HG03280 (cell line): ENCODE data around the gene PLPP3.

Source experiments
- ATAC-seq: cut with Tn5 transposase; IDR thresholded peaks from one replicate; pipeline ENCODE4 v1.9.1; 2021; ENCODE audit warnings: mild to moderate bottlenecking, moderate library complexity; ENCODE audit not compliant: unreplicated experiment

PLPP3 gene

DNA sequence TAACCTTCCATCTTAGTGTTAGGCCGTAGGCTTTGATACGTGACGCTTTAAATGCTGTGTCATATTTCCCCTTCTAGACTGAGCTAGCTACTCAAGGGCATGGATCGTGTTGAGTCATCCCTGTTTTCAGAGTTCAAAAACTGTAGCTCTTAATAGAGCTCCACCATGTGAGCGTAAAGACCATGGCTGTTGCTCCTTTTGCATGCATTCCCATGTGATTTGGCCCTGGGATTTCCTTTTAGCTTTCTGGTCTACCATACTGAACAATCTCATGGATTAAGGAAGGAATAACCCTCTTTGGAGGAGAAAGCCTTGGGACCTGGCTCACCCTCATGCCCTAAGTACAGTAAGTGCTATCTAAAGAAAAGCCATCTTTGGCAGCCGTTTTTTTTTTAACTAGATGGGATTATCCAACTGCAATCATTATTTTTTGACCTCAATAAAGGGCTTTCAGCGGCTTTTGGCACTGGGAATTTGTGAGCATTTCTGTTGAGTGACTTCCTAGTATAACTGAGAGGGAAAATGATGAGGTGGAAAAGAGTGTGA, 76.6 kb downstream of the PLPP3 start:
- ATAC-seq = no peak

DNA sequence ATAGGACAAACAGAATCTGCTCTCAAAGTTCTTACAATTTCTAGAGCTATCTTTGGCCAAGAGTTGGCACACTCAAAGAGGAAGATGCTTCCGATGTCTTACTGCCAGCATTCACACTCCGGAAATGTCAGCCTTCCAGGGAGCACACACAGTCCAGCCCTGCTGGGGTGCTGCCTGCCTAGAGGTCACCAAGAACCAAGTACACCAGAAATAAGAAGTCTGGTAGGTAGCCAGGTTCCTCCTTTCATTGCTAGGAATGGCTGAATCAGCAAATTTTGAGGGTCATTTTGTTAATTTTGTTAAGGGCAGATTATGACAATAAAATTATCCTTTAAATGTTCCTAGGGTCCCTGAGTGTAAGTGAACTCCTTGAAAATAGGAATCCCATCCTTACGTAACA, 77.5 kb downstream of the PLPP3 start:
- no peak for ATAC-seq

DNA sequence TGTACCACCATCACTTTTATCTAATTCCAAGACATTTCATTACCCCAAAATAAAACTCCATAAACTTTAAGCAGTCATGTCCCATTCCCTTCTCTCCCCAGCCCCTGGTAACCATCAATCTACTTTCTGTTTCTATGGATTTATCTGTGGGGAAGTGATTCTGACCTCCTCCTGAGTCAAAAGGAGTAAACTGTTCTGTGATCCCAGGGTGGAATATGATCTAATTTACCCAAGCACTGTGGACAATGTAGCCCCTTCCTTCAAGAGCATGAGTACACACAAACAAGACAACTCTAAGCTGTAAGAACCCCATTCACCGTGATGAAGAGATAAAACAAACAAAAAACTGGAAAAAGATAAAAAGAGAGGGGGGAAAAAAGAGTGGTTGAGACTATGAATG, 77.9 kb downstream of the PLPP3 start:
- no peak for ATAC-seq

DNA sequence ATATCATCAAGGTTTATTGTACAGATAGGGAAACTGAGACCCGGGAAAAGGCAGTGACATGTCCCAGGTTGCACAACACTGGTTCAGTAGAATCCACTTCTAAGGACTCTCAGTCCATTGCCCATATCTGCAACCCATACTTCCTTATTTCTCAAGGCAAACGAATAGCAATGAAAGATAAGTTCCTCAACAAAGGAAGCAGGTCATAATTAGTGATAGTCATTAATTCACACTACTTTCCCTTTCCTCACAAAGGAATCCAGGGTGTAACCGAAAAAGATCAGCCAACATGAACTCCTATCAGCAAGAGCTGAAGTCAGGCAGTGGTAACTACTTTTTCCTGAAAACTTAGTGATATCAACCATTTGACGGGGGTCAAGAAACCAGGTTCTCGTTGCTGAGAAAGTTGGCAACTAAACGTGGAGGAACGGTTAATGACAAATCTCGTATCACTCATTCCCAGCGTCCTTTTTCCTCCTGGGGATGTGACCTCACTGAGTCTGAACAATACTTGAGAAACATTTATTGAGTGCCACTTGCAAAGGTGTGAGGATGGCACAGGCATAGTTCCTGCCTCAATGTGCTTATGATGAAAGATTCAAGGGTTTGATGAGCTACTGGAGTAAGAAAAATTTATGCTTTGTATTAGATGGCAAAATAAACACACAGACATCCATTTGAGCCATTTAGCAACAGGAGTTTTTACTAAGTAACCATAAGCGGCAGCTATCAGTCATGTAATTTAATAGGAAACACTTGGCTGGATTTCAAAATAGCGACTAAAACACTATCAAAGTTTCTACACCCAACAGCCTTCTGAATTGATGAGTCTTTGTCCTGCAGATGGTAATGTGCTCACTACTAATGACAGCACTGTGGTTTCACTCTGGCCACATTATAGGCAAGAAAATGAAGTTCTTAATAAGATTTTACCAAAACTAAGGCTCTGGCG, 82.3 kb downstream of the PLPP3 start:
- no peak for ATAC-seq

DNA sequence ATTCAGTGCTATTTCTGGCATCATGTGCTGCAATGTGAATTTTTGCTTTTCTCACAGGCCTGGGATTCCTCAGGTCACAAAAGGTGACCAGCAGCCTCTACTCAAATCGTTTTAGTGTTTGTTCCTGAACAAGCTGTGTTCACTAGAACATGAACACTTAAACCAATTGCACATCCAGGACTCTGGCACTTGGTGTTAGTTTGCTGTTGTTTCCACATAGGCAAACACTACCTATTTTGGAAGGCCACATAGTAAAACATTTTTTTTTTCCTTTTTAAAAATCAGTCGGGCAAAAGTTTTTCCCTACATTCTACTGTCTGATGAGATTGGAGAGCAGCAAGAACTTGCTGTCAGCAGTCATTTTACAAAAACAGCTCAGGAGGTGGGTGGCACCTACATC, 83.2 kb downstream of the PLPP3 start:
- no peak for ATAC-seq

DNA sequence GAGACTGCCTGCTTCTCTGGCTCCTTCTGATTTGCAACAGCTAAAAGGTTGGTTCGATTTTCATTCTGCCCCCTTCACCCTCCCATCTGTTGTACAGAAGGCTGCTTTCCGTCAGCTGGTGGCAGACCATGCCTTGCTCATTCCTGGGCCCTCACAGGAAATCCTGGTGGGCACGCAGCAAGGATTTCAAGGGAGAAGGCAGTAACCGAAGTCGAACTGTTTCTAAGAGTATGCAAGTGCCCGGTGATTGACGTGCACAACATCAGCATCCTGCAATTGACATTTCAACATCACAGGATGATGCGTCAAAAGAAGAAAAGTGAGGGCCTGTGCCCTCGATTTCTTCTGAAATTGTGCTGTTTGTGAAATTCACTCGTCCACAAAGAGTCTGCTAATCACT, 83.8 kb downstream of the PLPP3 start:
- ATAC-seq = no peak

DNA sequence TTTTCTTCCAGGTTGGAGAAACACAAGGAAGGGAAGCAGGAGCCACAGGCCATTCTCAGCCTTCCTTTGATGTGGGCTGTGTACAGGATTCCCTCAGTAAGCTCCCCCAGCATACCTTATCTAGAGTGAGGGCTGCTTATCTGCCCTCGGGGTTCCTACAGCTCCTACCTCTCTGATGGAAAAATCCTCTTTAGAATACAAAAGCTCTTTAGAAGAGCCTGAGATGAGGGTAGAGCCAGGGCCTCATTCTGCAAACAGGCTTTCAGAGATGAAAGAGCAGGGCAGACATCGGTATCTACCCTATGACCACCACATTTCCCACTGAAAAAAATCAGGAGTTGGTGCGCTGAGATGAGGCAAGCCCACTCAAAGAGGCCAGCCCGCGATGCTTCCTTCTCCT, 85.1 kb downstream of the PLPP3 start:
- ATAC-seq = no peak

DNA sequence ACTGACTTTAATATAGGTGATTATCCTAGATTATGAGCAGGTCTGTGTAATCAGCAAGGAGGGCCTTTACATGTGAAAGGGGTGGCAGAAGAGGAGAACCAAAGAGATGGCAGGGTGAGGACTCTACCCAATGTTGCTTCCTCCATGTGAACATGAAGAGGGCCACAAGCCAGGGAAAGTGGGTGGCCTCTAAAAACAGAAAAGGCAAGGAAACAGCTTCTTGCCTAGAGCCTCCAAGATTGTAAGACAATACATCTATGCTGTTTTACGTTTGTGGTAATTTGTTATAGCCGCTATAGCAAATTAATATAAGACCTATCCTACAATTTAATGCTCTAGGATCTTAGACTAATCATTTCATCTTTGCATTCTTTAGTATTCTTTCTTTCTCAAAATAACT, 85.5 kb downstream of the PLPP3 start:
- ATAC-seq = no peak

DNA sequence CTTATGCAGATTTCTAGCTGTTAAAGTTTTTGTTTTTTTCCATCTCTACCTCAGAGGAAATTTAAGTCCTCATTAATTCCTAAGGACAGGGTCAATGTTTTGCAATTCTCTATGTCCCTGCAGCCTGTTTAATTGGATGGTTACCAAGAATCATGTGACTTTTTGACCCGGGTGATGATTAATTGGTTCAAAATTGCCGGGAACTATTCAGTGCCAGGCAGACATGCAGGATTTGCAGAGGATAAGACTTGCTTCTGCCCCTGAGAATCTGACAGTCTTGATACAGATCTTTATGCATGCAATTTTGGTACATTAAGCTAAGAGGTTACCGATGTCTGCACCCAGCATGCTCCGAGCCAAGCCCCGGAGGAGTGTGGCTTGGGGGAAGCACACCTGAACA, 87.9 kb downstream of the PLPP3 start:
- ATAC-seq = no peak

DNA sequence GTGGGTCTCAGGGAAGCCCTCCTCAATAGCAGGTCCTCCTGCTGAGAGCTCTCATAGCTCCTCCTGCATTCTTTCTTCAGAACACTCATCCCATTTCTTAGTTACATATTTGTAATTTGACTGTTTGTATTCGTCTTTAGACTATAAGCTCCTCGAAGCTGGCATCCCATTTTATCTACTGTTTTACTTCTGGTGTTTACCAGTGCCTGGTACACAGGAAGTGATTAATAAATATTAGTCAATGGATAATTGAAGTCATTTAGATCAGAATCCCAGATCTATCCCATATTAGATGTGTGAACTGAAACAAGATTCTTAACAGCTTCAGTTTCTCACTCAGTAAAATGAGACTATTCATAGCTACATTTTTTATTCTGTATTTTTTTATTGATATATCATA, 88.7 kb downstream of the PLPP3 start:
- no peak for ATAC-seq

DNA sequence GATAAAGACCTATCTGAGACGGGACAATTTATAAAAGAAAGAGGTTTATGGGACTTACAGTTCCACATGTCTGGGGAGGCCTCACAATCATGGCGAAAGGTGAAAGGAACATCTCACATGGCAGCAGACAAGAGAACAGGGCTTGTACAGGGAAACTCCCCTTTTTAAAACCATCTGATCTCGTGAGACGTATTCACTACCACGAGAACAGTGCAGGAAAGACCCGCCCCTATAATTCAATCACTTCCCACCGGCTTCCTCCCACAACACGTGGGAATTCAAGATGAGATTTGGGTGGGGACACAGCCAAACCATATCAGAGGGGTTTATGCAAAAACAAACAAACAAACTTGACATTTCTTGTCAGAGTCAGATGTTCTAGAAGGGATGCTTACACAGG, 89.7 kb downstream of the PLPP3 start:
- no peak for ATAC-seq

DNA sequence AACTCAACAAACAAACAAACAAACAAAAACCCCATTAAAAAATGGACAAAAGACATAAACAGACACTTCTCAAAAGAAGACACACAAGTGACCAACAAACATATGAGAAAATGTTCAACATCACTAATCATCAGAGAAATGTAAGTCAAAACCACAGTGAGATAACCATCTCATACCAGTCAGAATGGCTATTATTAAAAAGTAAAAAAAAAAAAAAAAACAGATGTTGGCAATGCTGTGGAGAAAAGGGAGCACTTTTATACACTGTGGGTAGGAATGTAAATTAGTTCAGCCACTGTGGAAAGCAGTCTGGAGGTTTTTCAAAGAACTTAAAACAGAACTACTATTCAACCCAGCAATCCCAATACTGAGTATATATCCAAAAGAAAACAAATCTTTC, 94.7 kb downstream of the PLPP3 start:
- no peak for ATAC-seq

DNA sequence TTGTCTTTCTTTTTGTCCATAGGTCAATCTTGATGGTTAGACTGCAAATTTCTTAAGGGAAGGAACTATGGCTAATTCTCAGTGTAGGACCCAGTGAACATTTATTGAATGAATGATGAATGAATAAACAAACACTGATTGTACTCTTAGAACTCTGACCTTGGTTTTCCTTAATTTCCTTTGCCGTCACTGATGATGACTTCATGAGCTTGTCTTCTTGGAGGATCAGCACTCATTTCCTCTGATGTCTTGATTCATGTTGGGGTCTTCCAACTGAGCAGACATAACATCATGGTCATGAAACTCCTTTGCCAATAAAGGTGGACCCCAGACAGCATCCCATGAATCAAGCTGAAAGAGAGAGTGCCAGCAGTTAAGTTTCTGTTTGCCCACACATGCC, 96.3 kb downstream of the PLPP3 start:
- no peak for ATAC-seq

DNA sequence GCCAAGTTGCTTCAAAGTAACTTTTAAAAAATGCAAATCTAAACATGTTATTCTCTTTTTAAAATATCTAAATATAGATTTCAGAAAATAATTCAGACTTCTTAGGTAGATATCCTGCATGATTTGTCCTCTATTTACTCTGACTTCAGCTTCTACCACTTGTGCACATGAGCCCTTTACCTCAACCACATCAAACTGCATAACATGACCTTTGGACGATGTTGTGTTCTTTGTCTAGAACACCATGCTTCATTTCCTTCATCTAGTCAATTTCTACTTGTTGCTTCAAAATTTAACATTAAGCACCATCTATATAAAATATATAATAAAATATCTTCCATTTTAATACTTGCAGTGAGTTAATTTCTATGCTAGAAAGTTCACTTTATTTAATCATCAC, 96.9 kb downstream of the PLPP3 start:
- ATAC-seq = no peak

DNA sequence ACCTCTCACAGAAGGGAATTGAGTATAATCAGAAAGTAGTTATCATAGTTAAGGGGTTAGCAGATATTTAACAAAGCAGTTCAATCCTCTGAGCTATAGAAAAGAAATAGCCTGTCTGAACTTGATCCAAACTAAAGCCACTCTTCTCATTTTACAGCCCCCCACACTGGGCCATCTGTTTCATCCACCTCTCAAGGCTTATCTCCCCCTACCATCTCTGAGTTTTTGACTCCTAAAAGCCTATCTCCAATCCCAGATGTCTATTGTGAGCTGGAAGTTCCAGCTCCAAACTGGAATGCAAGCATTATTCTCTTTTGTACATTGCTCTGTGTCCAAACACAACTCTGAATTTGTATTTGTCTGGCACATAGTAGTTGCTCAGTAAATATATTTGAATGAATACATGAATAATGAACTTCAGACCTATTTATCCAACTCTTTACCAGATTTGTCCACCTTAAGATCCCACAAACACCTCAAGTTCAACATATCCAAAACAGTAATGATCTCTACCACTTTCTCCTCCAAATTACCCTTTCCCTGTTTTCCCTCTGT, 98.1 kb downstream of the PLPP3 start:
- ATAC-seq = no peak

DNA sequence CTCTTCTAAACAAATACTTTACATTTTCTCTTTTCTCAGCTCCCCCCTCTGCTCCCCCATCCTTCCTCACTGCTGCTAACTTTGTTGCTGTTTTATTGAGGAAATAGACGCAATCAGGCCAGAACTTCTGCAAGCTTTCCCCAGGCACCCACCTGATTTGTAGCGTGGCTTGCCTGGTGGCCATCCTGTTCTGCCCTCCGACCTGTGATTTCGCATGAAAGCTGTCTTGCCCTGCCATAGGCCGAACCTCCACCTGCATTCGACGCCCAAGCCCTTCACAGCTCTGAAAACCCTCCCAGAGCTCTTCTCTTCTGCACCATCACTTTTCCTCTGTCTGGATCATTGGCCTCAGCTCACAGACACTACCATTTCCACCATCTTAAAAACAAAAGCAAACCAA, 100.6 kb downstream of the PLPP3 start:
- ATAC-seq = no peak

DNA sequence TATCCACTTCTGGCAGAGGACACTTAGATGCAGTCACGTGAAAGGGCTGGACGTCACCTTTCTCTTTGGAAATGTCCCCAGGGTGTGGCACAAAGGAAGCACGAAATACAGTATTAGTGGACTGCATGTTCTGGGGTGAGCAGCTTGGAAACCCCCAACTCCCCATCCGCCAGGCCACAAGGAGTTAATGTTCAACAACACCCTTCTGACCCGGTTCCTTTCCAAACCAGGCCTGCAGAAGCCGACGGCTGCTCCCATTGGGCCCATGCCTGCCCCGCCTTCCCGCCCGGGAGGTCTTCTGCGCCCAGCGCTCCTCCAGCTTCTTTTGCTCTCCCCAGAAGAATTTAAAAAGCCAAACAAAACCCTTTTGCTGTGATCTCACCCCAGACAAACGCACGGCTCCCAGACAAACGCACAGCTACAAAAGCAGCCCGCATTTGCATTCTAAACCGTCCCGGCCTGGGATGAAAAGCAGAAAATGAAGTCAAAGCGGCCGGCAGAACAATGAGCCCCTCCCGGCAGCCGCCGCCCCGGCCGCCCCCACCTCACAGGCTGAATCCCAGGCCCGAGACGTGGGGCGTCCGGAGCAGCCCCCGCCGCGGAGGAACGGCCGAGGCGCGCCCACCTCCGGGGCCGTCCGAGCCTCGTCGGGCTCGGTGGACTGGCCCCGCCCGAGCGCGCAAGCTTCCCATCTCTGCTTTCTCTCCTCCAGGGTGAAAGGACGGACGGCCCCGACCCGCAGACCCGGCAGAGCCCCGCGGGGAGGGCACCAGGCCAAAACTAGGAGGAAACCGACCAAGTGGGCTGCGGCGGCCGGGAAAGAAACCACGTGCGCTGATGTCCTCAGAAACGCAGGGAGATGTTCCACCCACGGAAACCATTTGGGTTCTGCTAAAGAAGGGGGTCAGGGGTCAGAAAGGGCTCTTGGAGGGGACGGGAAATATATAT, 101.9 kb downstream of the PLPP3 start:
- no peak for ATAC-seq

DNA sequence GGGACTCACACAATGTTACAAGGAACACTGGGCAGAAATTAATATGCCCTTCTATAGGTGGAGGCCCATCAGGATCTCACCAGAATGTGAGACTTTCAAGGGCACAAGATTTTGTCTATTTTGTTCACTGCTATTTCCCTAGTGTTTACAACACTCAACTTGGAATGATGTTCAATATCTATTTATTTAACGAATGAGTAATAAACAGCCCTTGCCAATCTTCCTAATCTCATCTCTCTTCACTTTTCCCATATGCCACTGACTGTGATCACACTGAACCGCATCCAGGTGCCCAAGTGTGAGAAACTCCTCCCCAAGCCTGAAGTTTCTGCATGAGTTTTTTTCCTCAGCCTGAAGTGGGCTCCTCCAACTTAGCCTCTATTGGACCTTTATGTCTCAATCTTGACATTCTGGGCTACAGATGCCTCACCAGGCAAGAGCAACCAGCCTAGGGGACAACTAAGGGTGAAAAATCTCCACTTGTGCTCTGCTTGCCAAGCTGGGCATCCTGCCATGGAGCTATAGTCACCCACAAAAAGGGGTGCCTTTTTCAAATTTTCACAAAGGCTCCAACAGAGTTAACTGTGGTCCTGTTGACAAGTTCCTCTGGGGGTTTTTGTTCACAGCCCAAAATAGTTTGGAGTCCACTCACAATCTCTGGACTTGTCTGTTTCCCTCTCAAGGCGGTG, 105.6 kb downstream of the PLPP3 start:
- no peak for ATAC-seq

DNA sequence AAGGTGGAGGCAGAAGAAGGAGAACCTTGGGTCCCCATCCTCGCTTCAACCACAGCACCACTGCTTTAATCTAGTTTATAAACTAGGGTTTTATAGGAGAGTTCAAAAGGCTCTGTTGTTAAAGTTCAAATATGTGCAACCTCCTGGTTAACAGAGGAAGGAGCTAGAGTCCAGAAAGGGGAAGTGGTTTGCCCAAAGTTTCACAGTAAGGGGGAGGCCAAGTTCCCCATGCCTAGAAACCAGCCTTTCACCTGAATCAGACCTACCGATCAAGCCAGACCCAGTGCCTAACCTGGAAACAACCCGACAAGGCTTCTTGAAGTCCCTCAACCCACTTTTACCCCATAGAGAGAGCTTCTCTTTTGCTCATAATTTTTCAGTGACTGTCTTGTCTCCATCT, 106.5 kb downstream of the PLPP3 start:
- peak; percentile 67 for ATAC-seq

DNA sequence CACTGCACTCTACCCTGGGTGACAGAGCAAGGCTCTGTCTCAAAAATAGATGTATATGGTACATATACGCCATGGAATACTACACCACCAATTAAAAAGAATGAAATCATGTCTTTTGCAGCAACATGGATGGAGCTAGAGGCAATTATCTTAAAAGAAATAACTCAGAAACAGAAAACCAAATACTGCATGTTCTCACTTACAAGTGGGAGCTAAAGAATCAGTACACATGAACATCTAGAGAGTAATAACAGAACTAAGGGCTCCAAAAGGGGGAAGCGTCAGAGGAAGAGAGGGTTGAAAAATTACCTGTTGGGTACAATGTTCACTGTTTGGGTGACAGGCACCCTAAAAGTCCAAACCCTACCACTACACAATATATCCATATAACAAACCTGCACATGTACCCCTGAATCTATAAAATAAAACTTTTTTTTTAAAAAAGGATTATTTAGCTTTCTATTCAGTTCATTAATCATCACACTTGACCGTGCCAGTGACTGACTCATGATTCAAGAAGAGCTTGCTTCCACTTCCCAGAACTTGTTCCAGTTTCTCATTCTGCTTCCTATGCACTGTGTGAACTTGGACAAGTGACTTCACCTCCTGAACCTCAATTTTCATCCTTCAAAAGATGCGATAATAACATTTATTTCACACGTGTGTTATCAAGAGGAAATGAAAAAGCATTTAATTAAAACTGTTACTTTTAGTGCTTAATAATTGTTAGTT, 109.6 kb downstream of the PLPP3 start:
- ATAC-seq = no peak
